ENCODE data around the gene SLC7A6OS.

GRCh38 chr16:68345958-68346635, 35.4 kb upstream of the SLC7A6OS start:
- TF ChIP-seq POLR2A (IDR thresholded peaks at IDR 0.05; ENCODE audit: low read depth, low read length) (no peak), POLR2AphosphoS5 (IDR thresholded peaks at IDR 0.05; ENCODE audit: low read depth, low read length) (no peak)

All from GM12891 (cell line).